CD14-positive monocyte (primary cell): ENCODE measurements around the gene C20orf204. TPM values are rescaled to one million over a fixed set of nuclear protein-coding genes. Genes with fewer than 3 reads are reported as not detected.
"Not testable (repeated sequence)": the region's sequence is repeated elsewhere in the genome, so short reads cannot be mapped to it uniquely, and the experiment has no call there.

Experiments used
- DNase-seq, 3 donors: peaks; one replicate each; pipeline ENCODE4 v3.0.0-alpha.2; 2011 to 2022
- H2AFZ ChIP-seq: 2 replicates; pipeline ENCODE4 v1.6.0; 2012; ENCODE audit warnings: mild to moderate bottlenecking, low read depth, low read length, inconsistent platforms; ENCODE audit not compliant: insufficient read depth, poor library complexity, severe bottlenecking
- H3K27ac ChIP-seq, 2 donors: 1 replicate in 1 of 2; 2 replicates in 1 of 2; pipeline ENCODE4 v1.5.1; 2012 to 2013; ENCODE audit warnings: low read length in 2 of 2, control low read depth in 1 of 2, inconsistent platforms in 1 of 2, low read depth in 1 of 2, mild to moderate bottlenecking in 1 of 2
- H3K27me3 ChIP-seq, 2 donors: one replicate each; pipeline versions ENCODE4 v1.6.0 to v1.6.1; 2011 to 2013; ENCODE audit warnings: low read length in 2 of 2; ENCODE audit not compliant: control insufficient read depth in 2 of 2, insufficient read depth in 2 of 2
- H3K36me3 ChIP-seq, 2 donors: replicated peaks in 1 of 2; 1 replicate in 1 of 2; 2 replicates in 1 of 2; pipeline versions ENCODE4 v1.5.1 to v1.6.1; 2012 to 2013; ENCODE audit warnings: low read length in 2 of 2, control low read depth in 1 of 2, inconsistent platforms in 1 of 2, mild to moderate bottlenecking in 1 of 2; ENCODE audit not compliant: insufficient read depth in 2 of 2, control insufficient read depth in 1 of 2
- H3K4me1 ChIP-seq, 2 donors: 1 replicate in 1 of 2; 2 replicates in 1 of 2; pipeline versions ENCODE4 v1.5.1 to v1.6.1; 2012 to 2013; ENCODE audit warnings: low read length in 2 of 2, control low read depth in 1 of 2, inconsistent platforms in 1 of 2, mild to moderate bottlenecking in 1 of 2, moderate library complexity in 1 of 2; ENCODE audit not compliant: insufficient read depth in 2 of 2, control insufficient read depth in 1 of 2
- H3K4me2 ChIP-seq: replicated peaks from 2 replicates; pipeline ENCODE3; 2012; ENCODE audit warnings: low read length, moderate library complexity, mild to moderate bottlenecking; ENCODE audit not compliant: poor library complexity, severe bottlenecking; ENCODE audit errors: extremely low read depth
- H3K4me3 ChIP-seq, 3 experiments: fragments of 200-600 bp in 1 of 3; sonication (generic) in 1 of 3; replicated peaks in 1 of 3; 1 replicate in 2 of 3; 2 replicates in 1 of 3; pipeline ENCODE4 v1.5.1; 2011 to 2013; ENCODE audit warnings: low read length in 3 of 3, mild to moderate bottlenecking in 3 of 3, control low read depth in 2 of 3, low read depth in 2 of 3, inconsistent platforms in 1 of 3, moderate library complexity in 1 of 3
- H3K79me2 ChIP-seq: 2 replicates; pipeline ENCODE4 v1.6.0; 2012; ENCODE audit warnings: mild to moderate bottlenecking, control low read depth, inconsistent platforms, low read length, moderate library complexity; ENCODE audit not compliant: insufficient read depth
- H3K9ac ChIP-seq: 2 replicates; pipeline ENCODE4 v1.6.0; 2017; ENCODE audit warnings: low read length, mild to moderate bottlenecking; ENCODE audit not compliant: insufficient read depth, poor library complexity, severe bottlenecking
- H3K9me3 ChIP-seq, 2 donors: replicated peaks in 1 of 2; 1 replicate in 1 of 2; 2 replicates in 1 of 2; pipeline versions ENCODE4 v1.5.1 to v1.6.1; 2012 to 2013; ENCODE audit warnings: low read length in 2 of 2, control low read depth in 1 of 2; ENCODE audit not compliant: control insufficient read depth in 1 of 2, insufficient read depth in 1 of 2
- H4K20me1 ChIP-seq: 2 replicates; pipeline ENCODE4 v1.6.0; 2012; ENCODE audit warnings: mild to moderate bottlenecking, low read length, control low read depth, moderate library complexity; ENCODE audit not compliant: insufficient read depth
- H3K27ac Mint-ChIP-seq, 7 donors: one replicate each; pipeline ENCODE4 v1.8.0; 2020; ENCODE audit warnings: mild to moderate bottlenecking in 7 of 7, mixed read lengths in 7 of 7, moderate library complexity in 6 of 7, inconsistent platforms in 2 of 7
- H3K27me3 Mint-ChIP-seq, 3 donors: one replicate each; pipeline ENCODE4 v1.8.0; 2021 to 2022; ENCODE audit warnings: low read depth in 3 of 3, mild to moderate bottlenecking in 3 of 3, mixed read lengths in 3 of 3, moderate library complexity in 3 of 3, inconsistent platforms in 1 of 3
- H3K36me3 Mint-ChIP-seq, 2 donors: one replicate each; pipeline ENCODE4 v1.8.0; 2020; ENCODE audit warnings: mixed read lengths in 2 of 2, inconsistent platforms in 1 of 2, mild to moderate bottlenecking in 1 of 2
- H3K4me1 Mint-ChIP-seq: one replicate; pipeline ENCODE4 v1.8.0; 2020; ENCODE audit warnings: mild to moderate bottlenecking, mixed read lengths
- H3K4me3 Mint-ChIP-seq, 2 donors: one replicate each; pipeline ENCODE4 v1.8.0; 2020; ENCODE audit warnings: mild to moderate bottlenecking in 2 of 2, mixed read lengths in 2 of 2, moderate library complexity in 1 of 2
- H3K9me3 Mint-ChIP-seq, 7 donors: one replicate each; pipeline ENCODE4 v1.8.0; 2020 to 2022; ENCODE audit warnings: mixed read lengths in 7 of 7, mild to moderate bottlenecking in 6 of 7, moderate library complexity in 6 of 7, inconsistent platforms in 2 of 7
- CTCF ChIP-seq: fragments of 200-600 bp; IDR thresholded peaks from one replicate; pipeline ENCODE4 v1.8.0; 2022; ENCODE audit warnings: antibody characterized with exemption, mild to moderate bottlenecking
- WGBS: methylation state at CpG from one replicate; pipeline ENCODE4 v1.1.5; 2013; ENCODE audit warnings: missing lambda C conversion rate; ENCODE audit not compliant: insufficient coverage; 5-methylcytosine and 5-hydroxymethylcytosine counted together
- intact Hi-C, 2 donors: fragments of 100-400 bp; cut with micrococcal nuclease; formaldehyde crosslinking; loops; one replicate each; pipeline versions ENCODE4 v1.15.0 to v1.15.1; 2023
- polyA plus RNA-seq, 3 donors: library from polyadenylated mRNA; depleted of rRNA in 1 of 3; unstranded in 2 of 3; stranded (reverse) in 1 of 3; fragments of 300-500 nt in 2 of 3; fragments of >200 nt in 1 of 3; fragmentation: Illumina TruSeq in 2 of 3; gene quantifications; 1 replicate in 2 of 3; 2 replicates in 1 of 3; pipeline ENCODE4 v1.2.3, GENCODE V29; 2012 to 2021

Gene C20orf204
- polyA plus RNA-seq, 3 donors: 0.20 TPM; not detected in 2

GRCh38 chr20:64010711-64011237 is 25.2 kb upstream of the C20orf204 start:
- DNase-seq: no peak
- H3K36me3 Mint-ChIP-seq: peaks cover 65 to 83% of the 10 kb centered on the region in 2 donors
- intact Hi-C loops: no loop called here
- peaks cover 0 to 7% of the 10 kb centered on the region in 2 donors for H3K9me3 ChIP-seq
- peaks cover 7 to 19% (median 10%) of the 10 kb centered on the region in 7 donors for H3K9me3 Mint-ChIP-seq
- no peak overlapping the region for H2AFZ ChIP-seq
- H3K27ac Mint-ChIP-seq: no peak overlapping the region
- peaks cover 2% of the 10 kb centered on the region for H3K4me1 Mint-ChIP-seq
- H3K27ac ChIP-seq: no peak overlapping the region
- no peak for TF ChIP-seq CTCF
- no peak overlapping the region for H3K4me2 ChIP-seq
- no peaks in the 10 kb centered on the region for H3K27me3 ChIP-seq
- H3K79me2 ChIP-seq: no peaks in the 10 kb centered on the region
- no peak overlapping the region for H3K4me3 ChIP-seq
- no peaks in the 10 kb centered on the region for H3K4me1 ChIP-seq
- no peak overlapping the region for H3K4me3 Mint-ChIP-seq
- H4K20me1 ChIP-seq: peaks cover 22% of the 10 kb centered on the region
- 98% methylated on average over 8 of the region's 8 CpGs for WGBS
- H3K27me3 Mint-ChIP-seq: peaks cover 0 to 4% (median 0%) of the 10 kb centered on the region in 3 donors
- no peak overlapping the region for H3K9ac ChIP-seq
- peaks cover 67 to 89% of the 10 kb centered on the region in 2 donors for H3K36me3 ChIP-seq

- Mint-ChIP-seq H3K9me3 (peaks cover 7 to 19% (median 10%) of the 10 kb centered on the region in 7 donors), H3K27me3 (peaks cover 0 to 4% (median 0%) of the 10 kb centered on the region in 3 donors), H3K27ac (no peak overlapping the region), H3K4me1 (peaks cover 2% of the 10 kb centered on the region), H3K4me3 (no peak overlapping the region), H3K36me3 (peaks cover 62 to 84% of the 10 kb centered on the region in 2 donors)
- Histone ChIP-seq H3K4me3 (no peak overlapping the region), H3K79me2 (no peaks in the 10 kb centered on the region), H3K36me3 (peaks cover 69 to 89% of the 10 kb centered on the region in 2 donors), H2AFZ (no peak overlapping the region), H4K20me1 (peaks cover 16% of the 10 kb centered on the region), H3K27ac (no peak overlapping the region), H3K9me3 (peaks cover 0 to 7% of the 10 kb centered on the region in 2 donors), H3K27me3 (no peaks in the 10 kb centered on the region), H3K9ac (no peak overlapping the region), H3K4me1 (no peaks in the 10 kb centered on the region), H3K4me2 (no peak overlapping the region)
- WGBS: 97% methylated on average over 15 of the region's 16 CpGs
- no peak for DNase-seq
- intact Hi-C loops: no loop called here
- no peak for TF ChIP-seq CTCF
Observed at GRCh38 chr20:64011366-64011779, 24.6 kb upstream of the C20orf204 start.

GRCh38 chr20:64012385-64013154 is 23.4 kb upstream of the C20orf204 start:
- peaks cover 12% of the 10 kb centered on the region for H4K20me1 ChIP-seq
- H3K4me1 Mint-ChIP-seq, H2AFZ ChIP-seq, H3K9ac ChIP-seq, DNase-seq, H3K27ac ChIP-seq, H3K79me2 ChIP-seq, H3K4me3 Mint-ChIP-seq, H3K9me3 ChIP-seq, H3K4me1 ChIP-seq, H3K4me2 ChIP-seq, intact Hi-C loops, H3K27me3 Mint-ChIP-seq, H3K27me3 ChIP-seq, H3K4me3 ChIP-seq: not testable (repeated sequence)
- Mint-ChIP-seq H3K9me3 (peaks cover 7 to 15% (median 10%) of the 10 kb centered on the region in 7 donors), H3K27ac (peak overlapping the region in 1 of 7 donors; percentile 50), H3K36me3 (peaks cover 62 to 83% of the 10 kb centered on the region in 2 donors)
- 100% methylated on average over 3 of the region's 20 CpGs for WGBS
- peaks cover 68 to 87% of the 10 kb centered on the region in 2 donors for H3K36me3 ChIP-seq
